Immature natural killer cell (primary cell): ENCODE measurements around the gene HES1. TPM values are rescaled to one million over a fixed set of nuclear protein-coding genes. Genes with fewer than 3 reads are reported as not detected.

Experiments used
- DNase-seq, 3 donors: peaks; one replicate each; pipeline ENCODE4 v3.0.0; 2022; ENCODE audit warnings: mixed read lengths in 1 of 3
- H3K27ac Mint-ChIP-seq, 6 donors: one replicate each; pipeline ENCODE4 v1.8.0; 2020; ENCODE audit warnings: mixed read lengths in 6 of 6, mild to moderate bottlenecking in 5 of 6, inconsistent platforms in 4 of 6, moderate library complexity in 3 of 6
- H3K27me3 Mint-ChIP-seq, 3 donors: one replicate each; pipeline ENCODE4 v1.8.0; 2020 to 2021; ENCODE audit warnings: low read depth in 3 of 3, mild to moderate bottlenecking in 3 of 3, mixed read lengths in 3 of 3, moderate library complexity in 3 of 3, inconsistent platforms in 1 of 3
- H3K36me3 Mint-ChIP-seq, 3 donors: one replicate each; pipeline ENCODE4 v1.8.0; 2020; ENCODE audit warnings: mixed read lengths in 3 of 3, inconsistent platforms in 2 of 3, mild to moderate bottlenecking in 2 of 3
- H3K4me1 Mint-ChIP-seq, 2 donors: one replicate each; pipeline ENCODE4 v1.8.0; 2020; ENCODE audit warnings: inconsistent platforms in 2 of 2, mild to moderate bottlenecking in 2 of 2, mixed read lengths in 2 of 2, moderate library complexity in 1 of 2
- H3K4me3 Mint-ChIP-seq, 5 donors: one replicate each; pipeline ENCODE4 v1.8.0; 2020; ENCODE audit warnings: mild to moderate bottlenecking in 5 of 5, mixed read lengths in 5 of 5, inconsistent platforms in 3 of 5, moderate library complexity in 3 of 5
- H3K9me3 Mint-ChIP-seq, 6 donors: one replicate each; pipeline ENCODE4 v1.8.0; 2020; ENCODE audit warnings: mild to moderate bottlenecking in 6 of 6, mixed read lengths in 6 of 6, inconsistent platforms in 4 of 6, moderate library complexity in 3 of 6
- polyA plus RNA-seq, 3 donors: library from polyadenylated mRNA; unstranded; fragments of 300-500 nt; fragmentation: Illumina TruSeq; gene quantifications; one replicate each; pipeline ENCODE4 v1.2.3, GENCODE V29; 2021

HES1 gene
- polyA plus RNA-seq, 3 donors from 2014 or later = not detected

- DNase-seq = no peak
- Mint-ChIP-seq H3K4me3 (no peak overlapping the region), H3K27me3 (peaks cover 2 to 16% (median 4%) of the 10 kb centered on the region in 3 donors), H3K27ac (no peak overlapping the region), H3K9me3 (no peaks in the 10 kb centered on the region), H3K4me1 (no peaks in the 10 kb centered on the region), H3K36me3 (no peaks in the 10 kb centered on the region)
These were observed 38.6 kb upstream of the HES1 start for GRCh38 chr3:194097141-194097882.

GRCh38 chr3:194098081-194098842 is 37.7 kb upstream of the HES1 start:
- Mint-ChIP-seq H3K27ac (no peak overlapping the region), H3K4me1 (no peaks in the 10 kb centered on the region)
- DNase-seq = no peak

GRCh38 chr3:194098843-194099183 is 37.1 kb upstream of the HES1 start:
- H3K27ac Mint-ChIP-seq = no peak overlapping the region
- H3K27me3 Mint-ChIP-seq = peaks cover 2 to 18% (median 5%) of the 10 kb centered on the region in 3 donors
- no peaks in the 10 kb centered on the region for H3K36me3 Mint-ChIP-seq
- DNase-seq = no peak
- H3K9me3 Mint-ChIP-seq = no peaks in the 10 kb centered on the region
- H3K4me1 Mint-ChIP-seq = no peaks in the 10 kb centered on the region
- H3K4me3 Mint-ChIP-seq = no peak overlapping the region

More at GRCh38 chr3:194098081-194098842, 37.7 kb upstream of the HES1 start:
- Mint-ChIP-seq H3K36me3 (no peaks in the 10 kb centered on the region), H3K4me3 (no peak overlapping the region), H3K9me3 (no peaks in the 10 kb centered on the region), H3K27me3 (peaks cover 2 to 18% (median 5%) of the 10 kb centered on the region in 3 donors)

GRCh38 chr3:194099215-194099614 is 36.7 kb upstream of the HES1 start:
- H3K36me3 Mint-ChIP-seq = no peaks in the 10 kb centered on the region
- H3K4me3 Mint-ChIP-seq = no peak overlapping the region
- no peak for DNase-seq
- no peaks in the 10 kb centered on the region for H3K9me3 Mint-ChIP-seq
- no peaks in the 10 kb centered on the region for H3K4me1 Mint-ChIP-seq
- H3K27me3 Mint-ChIP-seq = peaks cover 2 to 18% (median 5%) of the 10 kb centered on the region in 3 donors
- no peak overlapping the region for H3K27ac Mint-ChIP-seq

- no peaks in the 10 kb centered on the region for H3K9me3 Mint-ChIP-seq
- H3K36me3 Mint-ChIP-seq = no peaks in the 10 kb centered on the region
- no peak for DNase-seq
- peaks cover under 1 to 17% (median 5%) of the 10 kb centered on the region in 3 donors for H3K27me3 Mint-ChIP-seq
- no peaks in the 10 kb centered on the region for H3K4me1 Mint-ChIP-seq
- H3K4me3 Mint-ChIP-seq = no peak overlapping the region
- no peak overlapping the region for H3K27ac Mint-ChIP-seq
These were observed 35.0 kb upstream of the HES1 start for GRCh38 chr3:194100856-194101390.

- Mint-ChIP-seq H3K4me1 (no peaks in the 10 kb centered on the region), H3K27ac (no peak overlapping the region), H3K36me3 (no peaks in the 10 kb centered on the region), H3K4me3 (no peak overlapping the region), H3K27me3 (peaks cover 0 to 16% (median 5%) of the 10 kb centered on the region in 3 donors), H3K9me3 (no peaks in the 10 kb centered on the region)
- DNase-seq = no peak
These were observed 34.1 kb upstream of the HES1 start for GRCh38 chr3:194101592-194102432.

- peaks cover 2 to 15% (median 2%) of the 10 kb centered on the region in 3 donors for H3K27me3 Mint-ChIP-seq
- H3K36me3 Mint-ChIP-seq = no peaks in the 10 kb centered on the region
- no peak for DNase-seq
- H3K9me3 Mint-ChIP-seq = no peaks in the 10 kb centered on the region
- no peaks in the 10 kb centered on the region for H3K4me1 Mint-ChIP-seq
- no peak overlapping the region for H3K4me3 Mint-ChIP-seq
- H3K27ac Mint-ChIP-seq = no peak overlapping the region
These were observed 33.5 kb upstream of the HES1 start for GRCh38 chr3:194102436-194102835.

GRCh38 chr3:194103505-194103904 is 32.4 kb upstream of the HES1 start:
- no peak for DNase-seq
- Mint-ChIP-seq H3K9me3 (no peaks in the 10 kb centered on the region), H3K27ac (no peak overlapping the region), H3K4me3 (no peak overlapping the region), H3K27me3 (peaks cover 1 to 15% (median 2%) of the 10 kb centered on the region in 3 donors), H3K36me3 (no peaks in the 10 kb centered on the region), H3K4me1 (no peaks in the 10 kb centered on the region)

GRCh38 chr3:194103983-194104751 is 31.8 kb upstream of the HES1 start:
- no peak for DNase-seq
- Mint-ChIP-seq H3K36me3 (no peaks in the 10 kb centered on the region), H3K4me1 (no peaks in the 10 kb centered on the region), H3K27ac (no peak overlapping the region), H3K27me3 (peaks cover 1 to 12% (median 7%) of the 10 kb centered on the region in 3 donors), H3K4me3 (no peak overlapping the region), H3K9me3 (no peaks in the 10 kb centered on the region)

- no peak for DNase-seq
- Mint-ChIP-seq H3K4me1 (no peaks in the 10 kb centered on the region), H3K9me3 (no peaks in the 10 kb centered on the region), H3K27me3 (peaks cover 3 to 9% (median 8%) of the 10 kb centered on the region in 3 donors), H3K4me3 (no peak overlapping the region), H3K27ac (no peak overlapping the region), H3K36me3 (no peaks in the 10 kb centered on the region)
These were observed 30.7 kb upstream of the HES1 start for GRCh38 chr3:194105292-194105691.

- no peak overlapping the region for H3K4me3 Mint-ChIP-seq
These were observed 28.8 kb upstream of the HES1 start for GRCh38 chr3:194107107-194107506.

GRCh38 chr3:194109192-194109863 is 26.6 kb upstream of the HES1 start:
- H3K27me3 Mint-ChIP-seq = peaks cover 5 to 9% (median 6%) of the 10 kb centered on the region in 3 donors
- H3K27ac Mint-ChIP-seq = no peak overlapping the region
- H3K4me3 Mint-ChIP-seq = no peak overlapping the region
- no peak for DNase-seq
- H3K36me3 Mint-ChIP-seq = no peaks in the 10 kb centered on the region
- no peaks in the 10 kb centered on the region for H3K9me3 Mint-ChIP-seq
- no peaks in the 10 kb centered on the region for H3K4me1 Mint-ChIP-seq

More at GRCh38 chr3:194107107-194107506, 28.8 kb upstream of the HES1 start:
- peaks cover 4 to 9% (median 7%) of the 10 kb centered on the region in 3 donors for H3K27me3 Mint-ChIP-seq
- no peak for DNase-seq
- H3K9me3 Mint-ChIP-seq = no peaks in the 10 kb centered on the region
- H3K36me3 Mint-ChIP-seq = no peaks in the 10 kb centered on the region
- no peak overlapping the region for H3K27ac Mint-ChIP-seq
- H3K4me1 Mint-ChIP-seq = no peaks in the 10 kb centered on the region

GRCh38 chr3:194110483-194110882 is 25.5 kb upstream of the HES1 start:
- no peak for DNase-seq
- H3K4me1 Mint-ChIP-seq = no peaks in the 10 kb centered on the region
- H3K36me3 Mint-ChIP-seq = no peaks in the 10 kb centered on the region
- no peak overlapping the region for H3K4me3 Mint-ChIP-seq
- H3K9me3 Mint-ChIP-seq = no peaks in the 10 kb centered on the region
- H3K27me3 Mint-ChIP-seq = peaks cover 5 to 10% (median 9%) of the 10 kb centered on the region in 3 donors
- H3K27ac Mint-ChIP-seq = no peak overlapping the region
